HG03442 (cell line): ENCODE results near the gene LRRTM3.

Experiments
- ATAC-seq: cut with Tn5 transposase; IDR thresholded peaks from one replicate; pipeline ENCODE4 v1.9.1; 2021; ENCODE audit warnings: mild to moderate bottlenecking, moderate library complexity; ENCODE audit not compliant: unreplicated experiment

The LRRTM3 gene

DNA sequence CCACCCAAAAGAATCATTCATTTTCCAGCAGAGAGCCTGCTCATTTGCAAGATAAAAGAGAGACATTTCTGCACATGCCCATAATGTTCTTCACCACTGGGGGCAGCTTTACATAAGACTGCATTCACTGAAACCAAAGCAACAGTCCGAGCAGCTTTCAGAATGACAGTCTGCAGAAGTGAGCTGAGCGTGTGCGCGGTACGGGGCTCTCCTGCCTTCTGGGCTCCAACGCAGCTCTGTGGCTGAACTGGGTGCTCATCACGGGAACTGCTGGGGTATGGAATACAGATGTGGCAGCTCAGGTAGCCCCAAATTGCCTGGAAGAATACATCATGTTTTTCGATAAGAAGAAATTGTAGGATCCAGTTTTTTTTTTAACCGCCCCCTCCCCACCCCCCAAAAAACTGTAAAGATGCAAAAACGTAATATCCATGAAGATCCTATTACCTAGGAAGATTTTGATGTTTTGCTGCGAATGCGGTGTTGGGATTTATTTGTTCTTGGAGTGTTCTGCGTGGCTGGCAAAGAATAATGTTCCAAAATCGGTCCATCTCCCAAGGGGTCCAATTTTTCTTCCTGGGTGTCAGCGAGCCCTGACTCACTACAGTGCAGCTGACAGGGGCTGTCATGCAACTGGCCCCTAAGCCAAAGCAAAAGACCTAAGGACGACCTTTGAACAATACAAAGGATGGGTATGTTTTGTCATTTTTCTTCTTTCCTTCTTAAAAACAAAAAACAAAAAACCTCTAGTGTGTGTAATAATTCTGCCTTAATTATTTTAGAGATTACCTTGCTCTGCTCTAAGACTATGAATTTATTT, at the start of gene LRRTM3:
Gene LRRTM3, plus strand, starts transcription at position 141 of the 820 bp plus-strand sequence.
- ATAC-seq, result peak; percentile 100

DNA sequence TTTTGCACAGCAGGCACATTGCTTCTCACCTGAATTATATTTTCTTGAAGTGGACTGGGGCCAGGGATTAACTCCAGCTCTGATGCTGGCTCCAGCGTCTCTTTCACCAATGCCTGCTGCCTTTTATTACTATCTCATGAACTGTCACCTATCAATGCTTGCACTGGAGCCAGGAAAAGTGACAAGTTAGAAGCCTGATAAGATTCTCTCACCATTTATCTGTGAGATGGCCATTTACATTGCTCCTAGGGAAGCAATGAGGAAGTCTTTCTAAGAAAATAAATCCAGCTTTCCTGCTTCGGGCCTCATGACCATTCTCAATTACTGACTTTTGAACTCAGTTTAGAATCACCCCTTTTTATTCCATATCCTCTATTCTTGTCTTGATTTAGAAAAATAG, 48.5 kb upstream of the LRRTM3 start:
- no peak for ATAC-seq

DNA sequence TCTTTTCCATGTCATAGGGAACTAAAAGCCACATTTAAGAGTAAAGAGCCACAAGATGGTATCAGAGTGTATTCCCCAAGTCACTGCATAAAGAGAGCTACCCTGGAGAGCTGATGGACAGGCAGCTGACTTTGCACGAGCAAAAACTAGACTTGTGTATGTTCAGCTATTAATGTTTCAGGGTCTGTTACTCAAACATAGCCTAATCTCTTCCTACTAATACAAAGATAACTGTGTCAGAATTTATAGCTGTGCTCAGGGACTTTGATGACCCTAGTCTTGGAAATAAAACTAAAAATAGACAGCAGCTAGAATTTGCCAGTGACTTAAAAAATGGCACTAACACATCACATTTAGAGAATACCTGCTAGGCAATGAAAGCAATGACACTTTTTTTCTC, 45.5 kb upstream of the LRRTM3 start:
- ATAC-seq, result no peak

DNA sequence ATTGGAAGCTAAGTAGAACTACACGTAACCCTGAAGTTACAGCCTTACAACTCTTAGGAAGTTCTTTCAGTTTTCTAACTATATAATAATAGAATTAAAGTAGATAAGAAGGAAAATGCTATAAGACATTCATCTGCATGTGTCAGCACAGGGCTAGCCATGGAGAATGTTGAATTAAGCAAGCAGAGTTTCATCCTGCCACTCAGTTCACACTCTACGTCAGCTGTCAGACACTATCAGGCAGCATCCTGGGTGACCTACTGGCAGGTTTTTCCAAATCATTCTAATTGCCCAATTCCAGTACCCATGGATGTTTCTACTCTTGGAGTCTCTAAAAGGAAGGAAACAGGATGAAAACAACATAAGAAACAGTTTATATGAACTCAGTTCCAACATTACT, 45.0 kb upstream of the LRRTM3 start:
- ATAC-seq, result no peak

DNA sequence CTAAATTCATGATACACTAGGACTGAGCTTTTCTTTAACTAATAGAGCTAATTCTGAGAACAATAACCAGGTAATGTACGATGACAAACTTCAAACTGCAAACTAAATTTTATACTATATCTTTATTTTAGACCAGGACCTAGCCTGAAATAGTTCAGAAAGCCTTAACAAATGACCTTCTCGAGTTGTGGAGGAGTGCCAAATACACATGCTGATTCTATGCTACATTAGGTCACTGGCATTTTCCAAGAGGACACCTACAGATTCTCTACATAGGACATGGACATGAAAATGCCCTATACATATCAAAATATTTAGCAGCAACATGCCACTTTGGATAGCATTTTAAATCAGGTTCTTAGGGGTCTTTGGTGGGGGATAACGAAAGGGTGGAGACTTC, 44.0 kb upstream of the LRRTM3 start:
- ATAC-seq, result no peak

DNA sequence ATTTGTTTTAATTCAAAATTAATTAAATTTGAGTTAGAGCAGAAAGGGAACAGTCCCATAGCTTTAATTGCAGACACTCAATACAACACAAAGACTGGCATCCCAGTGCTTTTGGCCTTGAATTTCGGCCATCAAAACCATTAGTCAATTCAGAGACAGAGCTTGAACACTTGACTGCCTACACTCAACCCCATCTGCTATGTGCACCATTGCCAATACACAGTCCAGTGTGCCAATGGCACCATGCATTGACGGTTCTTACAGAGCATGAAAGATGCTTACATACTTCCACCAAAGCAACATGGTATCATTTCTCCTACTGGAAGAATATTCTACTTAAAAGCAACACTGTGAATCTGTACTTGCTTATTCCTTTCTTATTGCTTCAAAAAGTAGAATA, 43.6 kb upstream of the LRRTM3 start:
- no peak for ATAC-seq

DNA sequence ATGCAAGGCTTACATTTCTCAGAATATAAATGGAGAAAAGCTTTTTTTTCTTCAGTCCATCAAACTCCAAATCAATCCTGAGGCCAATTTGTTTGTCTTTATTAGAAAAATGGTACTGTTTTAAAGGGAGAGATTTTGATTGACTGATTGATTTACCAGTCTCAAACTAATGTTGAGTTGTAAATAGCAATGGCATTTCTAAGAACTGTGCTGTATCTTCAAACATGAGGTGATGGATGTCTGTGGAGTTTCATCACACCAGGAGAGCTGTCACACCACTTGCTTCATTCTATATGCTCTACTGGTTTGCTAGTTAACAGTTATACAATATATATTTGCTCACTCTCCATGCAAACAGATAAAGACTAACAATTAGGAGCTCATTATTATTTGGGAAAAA, 39.0 kb upstream of the LRRTM3 start:
- ATAC-seq, result no peak

DNA sequence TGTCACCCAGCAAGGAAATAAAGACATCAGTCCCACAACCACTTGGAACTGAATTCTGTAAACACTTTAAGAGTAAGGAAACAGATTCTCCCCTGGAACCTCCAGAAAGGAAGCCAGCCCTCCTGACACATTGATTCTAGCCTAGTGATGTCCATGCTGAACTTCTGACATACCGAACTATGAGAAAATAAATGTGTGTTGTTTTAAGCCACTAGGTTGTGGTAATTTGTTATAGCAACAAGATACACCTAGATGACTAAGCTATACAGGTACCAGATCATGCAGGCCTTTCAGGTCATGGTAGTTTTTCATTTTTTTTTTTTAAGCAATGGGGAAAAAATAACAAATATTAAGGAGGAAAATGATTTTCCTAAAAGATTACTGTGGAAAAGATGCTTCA, 37.6 kb upstream of the LRRTM3 start:
- no peak for ATAC-seq

DNA sequence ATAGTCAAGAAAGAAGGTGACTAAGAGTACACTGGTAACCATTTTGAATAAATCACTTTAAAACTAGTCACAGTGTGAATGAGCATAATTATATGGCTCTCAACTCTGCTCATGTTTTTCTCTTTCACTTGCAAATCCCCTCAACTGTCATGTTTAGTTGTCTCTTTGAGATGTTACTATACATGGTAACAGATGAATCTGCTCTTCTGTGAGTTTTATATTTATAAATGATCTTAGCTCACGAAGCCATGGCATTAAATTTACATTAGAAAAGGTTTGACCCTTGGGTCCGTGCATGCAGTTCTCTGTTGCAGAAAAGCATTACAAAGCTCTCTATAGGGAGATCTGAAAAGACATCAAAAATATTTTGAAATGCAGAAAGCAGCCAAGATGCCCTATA, 33.0 kb upstream of the LRRTM3 start:
- ATAC-seq, result no peak

DNA sequence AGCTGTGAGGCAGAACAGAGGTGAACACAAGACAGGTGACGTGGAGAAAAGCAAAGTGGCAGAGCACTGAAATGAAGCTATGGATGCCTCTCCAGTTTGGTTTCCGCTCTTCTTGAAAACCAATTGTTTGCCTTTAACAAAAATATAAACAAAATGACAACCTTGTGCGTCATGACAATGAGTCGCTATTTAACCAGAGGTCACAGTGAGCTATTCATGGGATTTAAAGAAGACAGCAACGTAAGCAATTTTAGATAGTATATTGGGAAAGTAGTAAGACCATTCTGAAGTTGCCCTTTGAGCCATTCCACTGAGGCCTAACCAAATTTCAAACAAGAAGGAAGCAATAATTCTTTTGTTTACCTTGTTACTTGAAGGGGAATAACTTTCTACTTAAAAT, 15.2 kb upstream of the LRRTM3 start:
- ATAC-seq, result no peak

DNA sequence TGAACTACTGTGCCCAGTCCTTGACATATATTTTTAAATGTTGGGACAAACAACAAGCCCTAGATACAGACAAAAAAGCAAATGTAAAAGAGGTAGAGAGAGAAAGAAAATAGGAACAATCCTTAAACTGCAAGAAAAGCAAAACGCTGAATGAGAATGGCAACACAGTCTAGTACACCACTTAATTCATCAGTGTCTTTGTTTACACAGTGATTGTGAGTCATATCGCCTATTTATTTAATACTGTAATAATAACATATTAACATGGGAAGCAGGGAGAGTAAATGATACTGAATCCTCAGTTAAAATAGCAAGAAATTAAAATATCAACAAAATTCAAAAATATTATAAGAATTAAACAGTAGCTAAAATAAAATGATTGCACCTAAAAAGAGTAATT, 9.8 kb upstream of the LRRTM3 start:
- ATAC-seq, result no peak

DNA sequence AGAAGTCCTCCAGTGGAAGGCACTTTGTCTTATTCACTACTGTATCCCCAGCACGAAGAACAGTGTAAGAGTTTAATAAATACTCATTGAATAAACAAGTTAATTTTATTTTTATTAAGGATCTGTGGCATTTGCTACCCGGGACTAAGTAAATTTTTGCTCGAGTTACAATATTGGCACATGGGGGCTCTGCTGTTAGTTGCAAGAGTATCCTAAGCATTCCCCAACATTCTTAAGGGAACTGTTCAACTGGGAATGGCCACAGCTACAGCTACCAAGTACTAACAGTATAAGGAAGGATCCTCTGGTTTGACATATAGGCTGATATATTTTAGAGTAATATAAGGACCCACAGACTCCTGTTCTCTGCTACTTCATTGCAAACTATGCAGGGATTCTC, 8.7 kb upstream of the LRRTM3 start:
- no peak for ATAC-seq

DNA sequence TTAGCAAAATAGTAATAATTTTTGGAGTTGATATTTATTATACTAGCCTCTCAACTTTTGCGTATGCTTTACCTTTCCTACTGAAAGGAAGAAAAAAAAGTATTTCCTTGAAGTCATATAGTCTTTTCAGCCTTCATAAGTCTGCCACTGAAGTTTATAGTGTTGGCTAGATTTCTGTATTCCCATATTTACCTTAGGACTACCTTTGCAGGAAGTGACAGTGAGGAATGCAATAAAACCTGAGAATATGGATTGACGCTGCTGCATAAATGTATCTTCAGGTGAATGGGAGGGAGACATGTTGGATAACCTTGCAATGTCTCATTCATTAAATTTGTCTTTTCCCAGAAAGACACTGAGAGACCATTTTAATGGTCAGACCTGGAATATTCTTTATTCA, 6.6 kb upstream of the LRRTM3 start:
- no peak for ATAC-seq

DNA sequence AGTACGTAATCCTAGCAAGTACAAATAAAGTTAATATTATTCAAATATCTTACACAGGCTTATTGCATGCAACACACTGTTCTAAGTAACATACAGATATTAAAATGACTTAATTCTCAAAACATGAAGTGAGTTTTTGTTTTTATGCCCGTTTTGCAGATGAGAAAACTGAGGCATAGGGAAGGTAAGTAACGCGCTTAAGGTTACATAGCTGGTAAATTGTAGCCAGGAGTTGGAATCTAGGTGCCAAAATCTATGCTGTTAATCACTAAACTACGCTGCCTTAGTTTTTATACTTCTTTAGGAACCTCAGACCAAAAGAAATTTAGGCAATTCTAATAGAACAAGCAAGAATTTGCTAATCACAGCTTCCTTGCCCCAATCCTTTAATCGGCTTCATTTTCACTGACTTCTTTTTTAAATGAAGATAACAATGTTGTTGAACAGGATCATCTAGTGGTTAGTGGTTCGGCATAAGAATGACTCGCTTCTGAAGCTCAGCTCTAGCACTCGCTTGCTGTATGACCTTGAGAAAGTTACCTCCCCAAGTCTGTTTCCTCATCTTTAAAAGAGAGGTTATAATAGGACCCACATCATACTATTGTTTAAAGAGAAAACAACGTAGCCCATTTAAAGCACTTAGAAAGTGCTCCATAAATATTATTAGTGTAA, 1.0 kb upstream of the LRRTM3 start:
- ATAC-seq, result no peak

DNA sequence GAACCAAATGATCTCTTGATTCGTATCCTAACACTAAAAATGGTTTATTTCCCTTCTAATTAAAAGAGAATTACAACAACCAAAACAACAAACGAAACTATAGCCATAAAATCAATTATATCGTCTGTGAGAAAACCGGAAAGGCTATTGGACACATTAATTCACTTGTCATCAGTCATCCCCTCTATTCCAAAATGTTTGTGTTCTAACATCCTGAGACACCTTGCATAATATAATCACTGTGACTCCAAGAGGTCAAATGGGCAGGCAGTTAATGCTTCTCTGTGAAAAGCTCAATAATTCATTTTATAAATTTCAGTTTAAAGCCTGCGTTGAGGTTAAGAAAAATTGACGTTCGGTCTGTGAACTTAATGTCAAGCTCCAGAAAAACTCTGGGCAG, 463 bp upstream of the LRRTM3 start:
- ATAC-seq, result no peak

DNA sequence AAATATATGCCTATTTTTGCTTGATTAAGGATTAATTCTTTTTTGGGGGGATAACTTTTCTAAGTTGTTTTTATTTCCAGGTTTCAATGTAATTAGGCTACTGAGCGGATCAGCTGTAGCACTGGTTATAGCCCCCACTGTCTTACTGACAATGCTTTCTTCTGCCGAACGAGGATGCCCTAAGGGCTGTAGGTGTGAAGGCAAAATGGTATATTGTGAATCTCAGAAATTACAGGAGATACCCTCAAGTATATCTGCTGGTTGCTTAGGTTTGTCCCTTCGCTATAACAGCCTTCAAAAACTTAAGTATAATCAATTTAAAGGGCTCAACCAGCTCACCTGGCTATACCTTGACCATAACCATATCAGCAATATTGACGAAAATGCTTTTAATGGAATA, 1.0 kb downstream of the LRRTM3 start:
- ATAC-seq, result no peak

DNA sequence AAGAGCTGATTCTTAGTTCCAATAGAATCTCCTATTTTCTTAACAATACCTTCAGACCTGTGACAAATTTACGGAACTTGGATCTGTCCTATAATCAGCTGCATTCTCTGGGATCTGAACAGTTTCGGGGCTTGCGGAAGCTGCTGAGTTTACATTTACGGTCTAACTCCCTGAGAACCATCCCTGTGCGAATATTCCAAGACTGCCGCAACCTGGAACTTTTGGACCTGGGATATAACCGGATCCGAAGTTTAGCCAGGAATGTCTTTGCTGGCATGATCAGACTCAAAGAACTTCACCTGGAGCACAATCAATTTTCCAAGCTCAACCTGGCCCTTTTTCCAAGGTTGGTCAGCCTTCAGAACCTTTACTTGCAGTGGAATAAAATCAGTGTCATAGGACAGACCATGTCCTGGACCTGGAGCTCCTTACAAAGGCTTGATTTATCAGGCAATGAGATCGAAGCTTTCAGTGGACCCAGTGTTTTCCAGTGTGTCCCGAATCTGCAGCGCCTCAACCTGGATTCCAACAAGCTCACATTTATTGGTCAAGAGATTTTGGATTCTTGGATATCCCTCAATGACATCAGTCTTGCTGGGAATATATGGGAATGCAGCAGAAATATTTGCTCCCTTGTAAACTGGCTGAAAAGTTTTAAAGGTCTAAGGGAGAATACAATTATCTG, 1.6 kb downstream of the LRRTM3 start:
- ATAC-seq, result no peak

DNA sequence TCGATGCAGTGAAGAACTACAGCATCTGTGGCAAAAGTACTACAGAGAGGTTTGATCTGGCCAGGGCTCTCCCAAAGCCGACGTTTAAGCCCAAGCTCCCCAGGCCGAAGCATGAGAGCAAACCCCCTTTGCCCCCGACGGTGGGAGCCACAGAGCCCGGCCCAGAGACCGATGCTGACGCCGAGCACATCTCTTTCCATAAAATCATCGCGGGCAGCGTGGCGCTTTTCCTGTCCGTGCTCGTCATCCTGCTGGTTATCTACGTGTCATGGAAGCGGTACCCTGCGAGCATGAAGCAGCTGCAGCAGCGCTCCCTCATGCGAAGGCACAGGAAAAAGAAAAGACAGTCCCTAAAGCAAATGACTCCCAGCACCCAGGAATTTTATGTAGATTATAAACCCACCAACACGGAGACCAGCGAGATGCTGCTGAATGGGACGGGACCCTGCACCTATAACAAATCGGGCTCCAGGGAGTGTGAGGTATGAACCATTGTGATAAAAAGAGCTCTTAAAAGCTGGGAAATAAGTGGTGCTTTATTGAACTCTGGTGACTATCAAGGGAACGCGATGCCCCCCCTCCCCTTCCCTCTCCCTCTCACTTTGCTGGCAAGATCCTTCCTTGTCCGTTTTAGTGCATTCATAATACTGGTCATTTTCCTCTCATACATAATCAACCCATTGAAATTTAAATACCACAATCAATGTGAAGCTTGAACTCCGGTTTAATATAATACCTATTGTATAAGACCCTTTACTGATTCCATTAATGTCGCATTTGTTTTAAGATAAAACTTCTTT, 2.3 kb downstream of the LRRTM3 start:
- no peak for ATAC-seq

DNA sequence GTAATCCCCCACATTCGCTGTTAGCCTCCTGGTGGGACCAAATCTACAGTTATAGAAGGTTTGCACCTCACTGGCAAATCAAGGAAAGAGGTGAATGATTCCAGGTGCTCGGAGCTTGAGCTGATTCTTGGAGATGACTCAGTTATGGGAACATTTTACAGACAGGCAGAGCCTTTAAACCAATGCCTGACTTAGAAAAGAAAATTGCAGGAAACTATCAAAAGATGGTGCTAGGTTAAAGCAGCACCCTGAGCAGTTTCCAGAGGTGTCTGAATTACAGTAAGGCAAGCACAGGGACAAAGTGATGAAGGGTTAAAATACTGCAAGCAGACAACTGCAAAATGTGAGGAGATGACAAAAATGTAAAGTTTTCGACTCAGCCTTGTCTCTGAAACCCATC, 2.9 kb downstream of the LRRTM3 start:
- ATAC-seq, result no peak

DNA sequence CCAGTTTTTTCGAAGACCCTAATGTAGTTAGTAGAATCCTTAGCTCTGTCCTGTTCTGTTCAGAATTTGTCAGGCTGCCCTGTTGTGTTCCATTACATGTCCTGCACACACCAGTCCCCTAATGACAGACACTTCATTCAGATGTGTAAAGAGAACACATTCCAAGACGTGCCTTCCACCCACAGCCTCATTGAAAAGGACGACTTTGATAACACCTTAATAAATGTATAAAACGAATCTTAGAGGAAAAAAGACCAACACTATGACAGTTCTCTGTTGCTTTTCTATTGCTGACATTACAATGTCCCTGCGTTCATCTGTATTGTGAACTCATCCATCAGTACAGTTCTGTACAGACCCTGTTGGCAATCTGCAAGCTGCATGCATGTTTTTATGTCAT, 3.5 kb downstream of the LRRTM3 start:
- no peak for ATAC-seq

DNA sequence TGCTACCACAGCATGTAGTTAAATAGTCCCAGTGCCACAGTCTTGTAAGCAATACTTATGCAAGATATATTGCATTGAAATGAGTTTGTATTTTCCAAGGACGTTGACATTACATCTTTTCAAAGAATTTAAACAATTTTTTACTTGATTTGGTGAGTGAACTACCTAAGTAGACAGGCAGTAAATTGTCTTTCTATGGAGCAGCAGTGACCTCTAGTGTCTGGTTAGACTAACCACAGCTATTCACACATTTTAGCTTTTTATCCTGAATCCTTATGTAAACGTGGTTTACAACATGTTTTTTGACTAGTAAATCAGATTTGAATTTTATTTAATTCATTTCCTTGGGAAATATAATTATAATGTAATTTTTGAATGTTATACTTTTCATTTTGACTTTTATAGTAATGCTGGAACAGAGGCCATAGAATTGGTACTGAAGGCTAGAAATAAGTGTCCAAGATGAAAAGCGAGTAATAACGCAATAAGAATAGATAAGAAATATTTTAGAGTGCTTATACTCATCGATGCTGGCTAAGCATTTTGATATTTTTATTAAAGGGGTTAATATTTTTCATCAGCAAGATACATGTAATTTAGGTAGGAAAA, 5.6 kb downstream of the LRRTM3 start:
- peak; percentile 81 for ATAC-seq
